Liver (tissue), 9 donors: ENCODE data around the gene ERCC3. TPM values are rescaled to one million over a fixed set of nuclear protein-coding genes. Genes with fewer than 3 reads are reported as not detected.

ENCODE experiments used
- DNase-seq: peaks from one replicate; pipeline ENCODE4 v3.0.0-alpha.2; 2017; ENCODE audit warnings: low spot score
- H3K27ac ChIP-seq, 2 donors: one replicate each; pipeline ENCODE4 v1.7.0; 2013; ENCODE audit warnings: inconsistent platforms in 2 of 2, low read length in 2 of 2, control low read depth in 1 of 2, low read depth in 1 of 2, mild to moderate bottlenecking in 1 of 2
- H3K27me3 ChIP-seq, 4 donors: one replicate each; pipeline versions ENCODE4 v1.6.1 to v1.7.0; 2013; ENCODE audit warnings: low read length in 3 of 4, inconsistent platforms in 1 of 4, mild to moderate bottlenecking in 1 of 4, moderate library complexity in 1 of 4; ENCODE audit not compliant: control insufficient read depth in 4 of 4, insufficient read depth in 4 of 4
- H3K36me3 ChIP-seq, 4 donors: one replicate each; pipeline versions ENCODE4 v1.6.1 to v1.7.0; 2013; ENCODE audit warnings: low read length in 3 of 4, mild to moderate bottlenecking in 3 of 4, low read depth in 1 of 4, moderate library complexity in 1 of 4; ENCODE audit not compliant: control insufficient read depth in 4 of 4, insufficient read depth in 3 of 4
- H3K4me1 ChIP-seq, 4 donors: one replicate each; pipeline versions ENCODE4 v1.6.1 to v1.7.0; 2013; ENCODE audit warnings: low read length in 3 of 4, mild to moderate bottlenecking in 3 of 4, moderate library complexity in 1 of 4; ENCODE audit not compliant: control insufficient read depth in 4 of 4, insufficient read depth in 4 of 4
- H3K4me3 ChIP-seq, 3 donors: one replicate each; pipeline versions ENCODE4 v1.6.1 to v1.7.0; 2013; ENCODE audit warnings: low read length in 3 of 3, control low read depth in 1 of 3, low read depth in 1 of 3, mild to moderate bottlenecking in 1 of 3
- H3K9ac ChIP-seq, 2 donors: one replicate each; pipeline ENCODE4 v1.7.0; 2013; ENCODE audit warnings: low read length in 2 of 2, mild to moderate bottlenecking in 2 of 2, moderate library complexity in 2 of 2, control low read depth in 1 of 2, low read depth in 1 of 2
- H3K9me3 ChIP-seq, 4 donors: one replicate each; pipeline versions ENCODE4 v1.6.1 to v1.7.0; 2013; ENCODE audit warnings: low read length in 3 of 4; ENCODE audit not compliant: control insufficient read depth in 4 of 4
- CTCF ChIP-seq: fragments of 150-350 bp; IDR thresholded peaks from 2 replicates; pipeline ENCODE4 v1.5.1; 2017; ENCODE audit warnings: improper control_type of control experiment, low read depth, low read length; ENCODE audit not compliant: missing input control
- EGR1 ChIP-seq, 2 donors: IDR thresholded peaks; 2 replicates each; pipeline ENCODE4 v1.6.1; 2016 to 2018; ENCODE audit warnings: antibody characterized with exemption in 2 of 2, low read depth in 2 of 2
- FOXA1 ChIP-seq: IDR thresholded peaks from 2 replicates; pipeline ENCODE4 v1.6.1; 2016; ENCODE audit warnings: antibody characterized with exemption
- FOXA2 ChIP-seq: IDR thresholded peaks from 2 replicates; pipeline ENCODE4 v1.6.1; 2016; ENCODE audit warnings: antibody characterized with exemption
- HNF4A ChIP-seq, 2 donors: conservative IDR thresholded peaks; 2 replicates each; pipeline ENCODE4 v1.6.1; 2016; ENCODE audit warnings: antibody characterized with exemption in 2 of 2, mild to moderate bottlenecking in 2 of 2
- HNF4G ChIP-seq: IDR thresholded peaks from 2 replicates; pipeline ENCODE4 v1.6.1; 2016; ENCODE audit warnings: antibody characterized with exemption
- JUND ChIP-seq, 2 donors: IDR thresholded peaks; 2 replicates each; pipeline ENCODE4 v1.6.1; 2016; ENCODE audit warnings: antibody characterized with exemption in 2 of 2
- NR2F2 ChIP-seq: IDR thresholded peaks from 2 replicates; pipeline ENCODE4 v1.6.1; 2016; ENCODE audit warnings: antibody characterized with exemption
- RXRA ChIP-seq, 2 donors: IDR thresholded peaks; 2 replicates each; pipeline ENCODE4 v1.6.1; 2017 to 2018; ENCODE audit warnings: antibody characterized with exemption in 2 of 2, mild to moderate bottlenecking in 1 of 2
- SP1 ChIP-seq: IDR thresholded peaks from 2 replicates; pipeline ENCODE4 v1.6.1; 2018; ENCODE audit warnings: antibody characterized with exemption, mild to moderate bottlenecking
- YY1 ChIP-seq: IDR thresholded peaks from 2 replicates; pipeline ENCODE4 v1.6.1; 2016; ENCODE audit warnings: antibody characterized with exemption, mild to moderate bottlenecking
- WGBS: extraction: QIAGEN DNeasy Blood & Tissue Kit; methylation state at CpG from one replicate; pipeline ENCODE4 v1.1.7; 2013; 5-methylcytosine and 5-hydroxymethylcytosine counted together
- polyA plus RNA-seq, 2 donors: library from polyadenylated mRNA; stranded (reverse) in 1 of 2; unstranded in 1 of 2; fragments of 200-250 nt in 1 of 2; fragments of >200 nt in 1 of 2; fragmentation: Nextera tagmentation in 1 of 2; extraction: Ambion mirVana in 1 of 2; gene quantifications; one replicate each; pipeline versions ENCODE4 v1.2.1 to v1.2.3, GENCODE V29; 2013 to 2015
- total RNA-seq, 2 donors: library from RNA; depleted of rRNA; stranded (reverse); fragments of >200 nt; gene quantifications; one replicate each; pipeline ENCODE4 v1.2.3, GENCODE V29; 2014
- donor health status: healthy.
- donor health status: healthy.
- donor health status: healthy.
- donor health status: healthy.
- donor health status: healthy.

Gene ERCC3
- total and polyA plus RNA-seq, 4 donors: 12.4 to 38.3 (median 17.4) TPM

GRCh38 chr2:127308586-127309138, 14.7 kb upstream of the ERCC3 start (continued):
- TF ChIP-seq CTCF (no peak), EGR1 (IDR thresholded peaks at IDR 0.05; ENCODE audit: low read depth in 2 of 2) (no peak)

GRCh38 chr2:127305990-127306585, 12.1 kb upstream of the ERCC3 start:
- no peak for TF ChIP-seq FOXA2
- TF ChIP-seq SP1: no peak
- no peak for TF ChIP-seq CTCF
- TF ChIP-seq FOXA1: no peak
- TF ChIP-seq YY1: no peak
- no peak for TF ChIP-seq HNF4A (conservative IDR thresholded peaks at IDR 0.05)
- no peak for DNase-seq
- peak overlapping the region in 1 of 2 donors; percentile 37 for H3K27ac ChIP-seq
- H3K9me3 ChIP-seq: no peaks in the 10 kb centered on the region
- no peak overlapping the region for H3K4me3 ChIP-seq
- no peaks in the 10 kb centered on the region for H3K4me1 ChIP-seq
- WGBS: 66% methylated on average over 4 of the region's 4 CpGs
- no peaks in the 10 kb centered on the region for H3K27me3 ChIP-seq
- H3K9ac ChIP-seq: no peak overlapping the region
- H3K36me3 ChIP-seq: peaks cover 1 to 31% (median 29%) of the 10 kb centered on the region in 4 donors

- H3K27ac ChIP-seq: no peak overlapping the region
- no peak overlapping the region for H3K9ac ChIP-seq
- H3K4me3 ChIP-seq: no peak overlapping the region
- WGBS: 93% methylated on average over 1 of the region's 1 CpG
- H3K9me3 ChIP-seq: no peaks in the 10 kb centered on the region
- TF ChIP-seq FOXA1 (no peak), CTCF (no peak), JUND (IDR thresholded peaks at IDR 0.05) (no peak), EGR1 (IDR thresholded peaks at IDR 0.05; ENCODE audit: low read depth in 2 of 2) (no peak), HNF4A (conservative IDR thresholded peaks at IDR 0.05) (no peak), RXRA (IDR thresholded peaks at IDR 0.05) (no peak), HNF4G (no peak), NR2F2 (no peak)
- H3K4me1 ChIP-seq: no peaks in the 10 kb centered on the region
- H3K27me3 ChIP-seq: no peaks in the 10 kb centered on the region
- peaks cover 0 to 12% (median 6%) of the 10 kb centered on the region in 4 donors for H3K36me3 ChIP-seq
- no peak for DNase-seq
Observed at GRCh38 chr2:127302168-127302567, 8.2 kb upstream of the ERCC3 start.
